K562 (cell line): ENCODE measurements around the gene SENP7. TPM values are rescaled to one million over a fixed set of nuclear protein-coding genes. Genes with fewer than 3 reads are reported as not detected.

Source experiments
- ATAC-seq: fragments of 200-7000 bp; cut with Tn5 transposase; 3 replicates; pipeline ENCODE4 v1.9.1; 2020; ENCODE audit warnings: moderate library complexity
- BruUV-seq: library from RNA; stranded (reverse); fragments of 400-500 nt; replicated peaks from 2 replicates; lab custom pipeline; 2021; lab: Mats Ljungman, UMichigan
- CTCF ChIA-PET: fragments of 300-600 bp; formaldehyde crosslinking; extraction: SDS; loops from one replicate; lab custom pipeline; 2021; ENCODE audit warnings: low intra/inter-chr PET ratio; lab: Yijun Ruan, JAX
- POLR2A ChIA-PET: fragments of 300-600, 350-650 bp; sonication (Branson Sonifier 250); formaldehyde crosslinking; extraction: SDS; loops from one replicate; lab custom pipeline; 2021; ENCODE audit warnings: antibody characterized with exemption, inconsistent platforms; lab: Yijun Ruan, JAX
- DNase-seq, 4 experiments: peaks; one replicate each; pipeline versions ENCODE4 v3.0.0 to v3.0.0-alpha.2; 2011 to 2018; ENCODE audit warnings: low spot score in 3 of 4, mixed read lengths in 3 of 4; ENCODE audit errors: extremely low read depth in 1 of 4
- FAIRE-seq: peaks from 2 replicates; lab custom pipeline; 2011; peaks lifted over from hg19 to GRCh38; lab: Jason Lieb, UNC
- H2AFZ ChIP-seq: 2 replicates; pipeline ENCODE4 v1.6.0; 2011; ENCODE audit warnings: low read depth, low read length, control low read depth, inconsistent platforms
- H3K27ac ChIP-seq: fragments of 200-600 bp; 3 replicates; pipeline ENCODE4 v1.8.0; 2011; ENCODE audit warnings: low read depth, mild to moderate bottlenecking, control low read depth, inconsistent platforms, low read length, moderate library complexity, mixed read lengths; ENCODE audit errors: extremely low read depth
- H3K27me3 ChIP-seq, 2 experiments: fragments of 300-600 bp in 1 of 2; 2 replicates in 1 of 2; 3 replicates in 1 of 2; pipeline versions ENCODE4 v1.6.0 to v1.8.0; 2011; ENCODE audit warnings: inconsistent platforms in 2 of 2, low read length in 2 of 2, mild to moderate bottlenecking in 1 of 2, mixed read lengths in 1 of 2, moderate library complexity in 1 of 2; ENCODE audit not compliant: control insufficient read depth in 2 of 2, insufficient read depth in 2 of 2
- H3K36me3 ChIP-seq: fragments of 300-600 bp; 3 replicates; pipeline ENCODE4 v1.8.0; 2011; ENCODE audit warnings: mild to moderate bottlenecking, low read length, inconsistent platforms; ENCODE audit not compliant: control insufficient read depth, insufficient read depth
- H3K4me1 ChIP-seq, 2 experiments: fragments of 200-600 bp in 1 of 2; replicated peaks in 1 of 2; 2 replicates in 1 of 2; 3 replicates in 1 of 2; pipeline versions ENCODE4 v1.5.1 to v1.8.0; 2011; ENCODE audit warnings: inconsistent platforms in 2 of 2, low read length in 2 of 2, mild to moderate bottlenecking in 1 of 2, mixed read lengths in 1 of 2, moderate library complexity in 1 of 2; ENCODE audit not compliant: control insufficient read depth in 2 of 2, insufficient read depth in 2 of 2
- H3K4me2 ChIP-seq: 2 replicates; pipeline ENCODE4 v1.6.1; 2011; ENCODE audit warnings: low read length, control low read depth, inconsistent platforms, mixed read lengths; ENCODE audit not compliant: insufficient read depth
- H3K4me3 ChIP-seq: fragments of 200-600 bp; sonication (generic), shearing (Covaris generic); 2 replicates; pipeline ENCODE4 v1.5.1; 2016; ENCODE audit warnings: control low read depth, inconsistent platforms
- H3K79me2 ChIP-seq: fragments of 200-600 bp; 3 replicates; pipeline ENCODE4 v1.8.0; 2011; ENCODE audit warnings: low read length, inconsistent platforms; ENCODE audit not compliant: control insufficient read depth, insufficient read depth
- H3K9ac ChIP-seq, 2 experiments: 2 replicates each; pipeline versions ENCODE4 v1.6.0 to v1.6.1; 2011; ENCODE audit warnings: low read depth in 2 of 2, low read length in 2 of 2, control low read depth in 1 of 2, inconsistent platforms in 1 of 2, mild to moderate bottlenecking in 1 of 2, mixed read lengths in 1 of 2; ENCODE audit not compliant: insufficient read depth in 1 of 2
- H3K9me1 ChIP-seq: one replicate; pipeline ENCODE4 v1.6.0; 2011; ENCODE audit warnings: inconsistent platforms, mild to moderate bottlenecking, low read length, moderate library complexity; ENCODE audit not compliant: control insufficient read depth, insufficient read depth
- H3K9me3 ChIP-seq: replicated peaks from 2 replicates; pipeline ENCODE4 v1.5.1; 2011; ENCODE audit warnings: low read depth, low read length, inconsistent platforms; ENCODE audit not compliant: control insufficient read depth, insufficient read depth
- H4K20me1 ChIP-seq: replicated peaks from 2 replicates; pipeline ENCODE4 v1.6.1; 2011; ENCODE audit warnings: low read length, inconsistent platforms, mixed read lengths; ENCODE audit not compliant: control insufficient read depth, insufficient read depth
- CTCF ChIP-seq, 3 experiments: IDR thresholded peaks in 2 of 3; conservative IDR thresholded peaks in 1 of 3; 2 replicates each; pipeline ENCODE4 v1.5.1; 2011 to 2012; ENCODE audit warnings: low read length in 3 of 3, mild to moderate bottlenecking in 3 of 3, control low read depth in 2 of 3, improper control_type of control experiment in 1 of 3, inconsistent platforms in 1 of 3, low read depth in 1 of 3, mixed read lengths in 1 of 3, moderate library complexity in 1 of 3; ENCODE audit not compliant: insufficient read depth in 2 of 3
- MECOM ChIP-seq: fragments of 250-450 bp; sonication (Bioruptor Pico); IDR thresholded peaks from 2 replicates; pipeline ENCODE4 v1.8.0; 2022; ENCODE audit warnings: inconsistent platforms
- MNT ChIP-seq, 2 experiments: fragments of 450-650 bp; conservative IDR thresholded peaks; 2 replicates each; pipeline ENCODE4 v1.6.1; 2017; ENCODE audit warnings: mild to moderate bottlenecking in 2 of 2, moderate library complexity in 2 of 2
- RAD21 ChIP-seq, 2 experiments: fragments of 250-450 bp in 1 of 2; fragments of 450-650 bp in 1 of 2; sonication (Bioruptor Pico) in 1 of 2; formaldehyde crosslinking in 1 of 2; IDR thresholded peaks in 1 of 2; conservative IDR thresholded peaks in 1 of 2; 2 replicates each; pipeline versions ENCODE4 v1.4.0 to v1.8.0; 2020 to 2022; ENCODE audit warnings: mild to moderate bottlenecking in 2 of 2, moderate library complexity in 1 of 2
- WGBS: fragments of 100-300 bp; shearing (Covaris generic); methylation state at CpG from one replicate; pipeline ENCODE4 v1.1.6; 2016; ENCODE audit warnings: low coverage, mixed read lengths; ENCODE audit not compliant: insufficient coverage; ENCODE audit errors: missing lambda C conversion rate; 5-methylcytosine and 5-hydroxymethylcytosine counted together
- in situ Hi-C: fragments of 300-500 bp; cut with MboI; formaldehyde crosslinking; loops from 4 replicates; pipeline ENCODE4 v1.15.0; 2018; ENCODE audit warnings: inconsistent platforms, mixed read lengths
- intact Hi-C: fragments of 100-400 bp; cut with micrococcal nuclease; formaldehyde crosslinking; loops from 2 replicates; pipeline ENCODE4 v1.14.2; 2022
- polyA plus RNA-seq, 8 experiments: library from polyadenylated mRNA; depleted of rRNA in 4 of 8; stranded (reverse) in 5 of 8; unstranded in 3 of 8; fragments of >200 nt; fragmentation: Nextera tagmentation in 2 of 8; fragmentation: Illumina TruSeq in 1 of 8; extraction: Ambion mirVana in 2 of 8; extraction: Trizol in 1 of 8; gene quantifications; 2 replicates each; pipeline versions ENCODE4 v1.2.1 to v1.2.3, GENCODE V29; 2011 to 2014; ENCODE audit warnings: inconsistent platforms in 1 of 8, missing spikeins in 1 of 8
- total RNA-seq, 7 experiments: library from RNA; depleted of rRNA in 6 of 7; stranded (reverse); fragments of >200 nt in 6 of 7; fragmentation: Illumina TruSeq in 2 of 7; extraction: Trizol in 2 of 7; gene quantifications; 2 replicates each; pipeline versions ENCODE4 v1.2.1 to v1.2.3, GENCODE V29; 2011 to 2021; ENCODE audit warnings: low replicate concordance in 1 of 7

Gene SENP7
- total and polyA plus RNA-seq, 9 of the 15 experiments (the other 6 are each of a cell fraction or from before 2014, with no cell fraction given): 4.1 to 21.9 (median 10.7) TPM

- peak; percentile 81 for ATAC-seq
- no peaks in the 10 kb centered on the region for H4K20me1 ChIP-seq
- ChIA-PET POLR2A (interaction anchor here (0.7 kb wide), 1 partner anchor 34 kb away, joined by 3 read pairs; no protein-coding TSS in a partner anchor), CTCF (no interaction called here)
- H3K9me3 ChIP-seq: no peaks in the 10 kb centered on the region
- H3K36me3 ChIP-seq: peaks cover 17% of the 10 kb centered on the region; the same call in 2 of the 3 replicates
- 35% methylated on average over 4 of the region's 4 CpGs for whole genome bisulfite sequencing
- in situ Hi-C loops (no loop called here), intact Hi-C loops (no loop called here)
- H3K4me2 ChIP-seq: no peak overlapping the region
- no peaks in the 10 kb centered on the region for H3K9me1 ChIP-seq
- peaks cover 29% of the 10 kb centered on the region for H3K79me2 ChIP-seq
- H3K9ac ChIP-seq: no peak overlapping the region
- no TSS peak for BruUV-seq
- FAIRE-seq: peak; percentile 77
- no peak overlapping the region for H3K4me3 ChIP-seq
- H3K27me3 ChIP-seq: no peaks in the 10 kb centered on the region
- peak in 2 of 3 experiments; percentile 33 to 35; a peak in 2 of 6 replicates for TF ChIP-seq CTCF (IDR thresholded peaks at IDR 0.05 in 2 of 3, conservative IDR thresholded peaks at IDR 0.05 in 1 of 3; ENCODE audit: insufficient read depth in 2 of 3, low read depth in 1 of 3, low read length in 3 of 3)
- no peak for TF ChIP-seq MNT (conservative IDR thresholded peaks at IDR 0.05)
- TF ChIP-seq RAD21 (CRISPR knock-in tag; conservative IDR thresholded peaks at IDR 0.05 in 1 of 2, IDR thresholded peaks at IDR 0.05 in 1 of 2): peak in 1 of 2 experiments; percentile 47; a peak in 2 of 4 replicates
- TF ChIP-seq MECOM (CRISPR knock-in tag): no peak
- H2AFZ ChIP-seq: no peak overlapping the region
- no peak overlapping the region for H3K27ac ChIP-seq
- peak in 1 of 4 experiments; percentile 36 for DNase-seq
- H3K4me1 ChIP-seq: no peaks in the 10 kb centered on the region; a peak in 1 of 5 replicates
These were observed 17.5 kb downstream of the SENP7 start for GRCh38 chr3:101495552-101495951.
